ENCODE measurements around the gene CFAP77. TPM values are rescaled to one million over a fixed set of nuclear protein-coding genes. Genes with fewer than 3 reads are reported as not detected.

CFAP77 gene
- total and polyA plus RNA-seq, 10 of the 15 experiments (the other 5 are each of a cell fraction or from before 2014, with no cell fraction given), result 0.33 TPM; not detected in 9

GRCh38 chr9:132367613-132368313 is 42.2 kb upstream of the CFAP77 start:
- WGBS (ENCODE audit: insufficient coverage, insufficient replicate concordance, low lambda C conversion rate, missing lambda C conversion rate), result 78% methylated on average over 13 of the region's 13 CpGs
- Histone ChIP-seq H3K27me3 (replicated peaks in 1 of 2; ENCODE audit: control insufficient read depth in 2 of 2, insufficient read depth in 2 of 2, low read length in 1 of 2) (no peaks in the 10 kb centered on the region), H3K4me1 (ENCODE audit: control insufficient read depth, insufficient read depth, low read length) (peaks cover 6% of the 10 kb centered on the region), H3K79me2 (ENCODE audit: control insufficient read depth, insufficient read depth, low read length) (no peaks in the 10 kb centered on the region), H3K4me3 (no peak overlapping the region), H3K9ac (ENCODE audit: control insufficient read depth, insufficient read depth, low read length) (no peak overlapping the region), H3K36me3 (ENCODE audit: control insufficient read depth in 2 of 2, insufficient read depth in 2 of 2, low read length in 1 of 2) (no peaks in the 10 kb centered on the region), H3K27ac (ENCODE audit: control insufficient read depth, insufficient read depth) (no peak overlapping the region), H4K20me1 (ENCODE audit: control insufficient read depth, insufficient read depth) (no peaks in the 10 kb centered on the region), H3K9me3 (replicated peaks; ENCODE audit: control insufficient read depth, insufficient read depth, low read length) (no peaks in the 10 kb centered on the region), H2AFZ (ENCODE audit: control insufficient read depth, low read depth, low read length) (no peak overlapping the region), H3K4me2 (ENCODE audit: control insufficient read depth, insufficient read depth) (no peak overlapping the region)
- ChIA-PET POLR2A (no interaction called here), CTCF (interaction anchor here (1.4 kb wide), 1 partner anchor 16 kb away, joined by 3 read pairs; no protein-coding TSS in a partner anchor), SMC1A (ENCODE audit: uncharacterized antibody, unreplicated experiment) (interaction anchor here (1.1 kb wide), 1 partner anchor 14 kb away, joined by 3 read pairs; no protein-coding TSS in a partner anchor), RAD21 (ENCODE audit: unreplicated experiment) (no interaction called here)
- BruUV-seq (replicated peaks), result no TSS peak
- in situ Hi-C loops (cut with MboI), result no loop called here
- TF ChIP-seq CREM (IDR thresholded peaks at IDR 0.05; ENCODE audit: low read depth), result no peak
- TF ChIP-seq POU2F2 (IDR thresholded peaks at IDR 0.05; ENCODE audit: borderline replicate concordance, low read depth, low read length), result no peak
- TF ChIP-seq HDGF (IDR thresholded peaks at IDR 0.05), result no peak
- TF ChIP-seq RB1 (IDR thresholded peaks at IDR 0.05; ENCODE audit: borderline replicate concordance), result no peak
- no peak for TF ChIP-seq SREBF2 (IDR thresholded peaks at IDR 0.05; ENCODE audit: low read length)
- TF ChIP-seq STAT3 (IDR thresholded peaks at IDR 0.05; ENCODE audit: low read depth, low read length), result no peak
- TF ChIP-seq SP1 (IDR thresholded peaks at IDR 0.05; ENCODE audit: low read depth, low read length), result no peak
- no peak for TF ChIP-seq SIX5 (IDR thresholded peaks at IDR 0.05; ENCODE audit: low read depth, low read length, severe bottlenecking)
- no peak for TF ChIP-seq REST (IDR thresholded peaks at IDR 0.05; ENCODE audit: low read depth, low read length)
- no peak for TF ChIP-seq HDAC2 (IDR thresholded peaks at IDR 0.05)
- no peak for TF ChIP-seq EED (IDR thresholded peaks at IDR 0.05; ENCODE audit: low read depth)
- TF ChIP-seq RFX5 (IDR thresholded peaks at IDR 0.05; ENCODE audit: low read depth, low read length), result no peak
- TF ChIP-seq IKZF2 (IDR thresholded peaks at IDR 0.05), result no peak
- intact Hi-C loops (cut with micrococcal nuclease; ENCODE audit: unreplicated experiment), result no loop called here
- DNase-seq (ENCODE audit: low read depth, low spot score) (no peak), FAIRE-seq (no peak), ATAC-seq (no peak)
